GM19328 (cell line): ENCODE data around the gene BTNL3.
"Not testable (repeated sequence)": the region's sequence is repeated elsewhere in the genome, so short reads cannot be mapped to it uniquely, and the experiment has no call there.

Experiments
- ATAC-seq: cut with Tn5 transposase; IDR thresholded peaks from one replicate; pipeline ENCODE4 v1.9.1; 2021; ENCODE audit warnings: mild to moderate bottlenecking, moderate library complexity; ENCODE audit not compliant: unreplicated experiment

The BTNL3 gene, protein sequence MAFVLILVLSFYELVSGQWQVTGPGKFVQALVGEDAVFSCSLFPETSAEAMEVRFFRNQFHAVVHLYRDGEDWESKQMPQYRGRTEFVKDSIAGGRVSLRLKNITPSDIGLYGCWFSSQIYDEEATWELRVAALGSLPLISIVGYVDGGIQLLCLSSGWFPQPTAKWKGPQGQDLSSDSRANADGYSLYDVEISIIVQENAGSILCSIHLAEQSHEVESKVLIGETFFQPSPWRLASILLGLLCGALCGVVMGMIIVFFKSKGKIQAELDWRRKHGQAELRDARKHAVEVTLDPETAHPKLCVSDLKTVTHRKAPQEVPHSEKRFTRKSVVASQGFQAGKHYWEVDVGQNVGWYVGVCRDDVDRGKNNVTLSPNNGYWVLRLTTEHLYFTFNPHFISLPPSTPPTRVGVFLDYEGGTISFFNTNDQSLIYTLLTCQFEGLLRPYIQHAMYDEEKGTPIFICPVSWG

DNA sequence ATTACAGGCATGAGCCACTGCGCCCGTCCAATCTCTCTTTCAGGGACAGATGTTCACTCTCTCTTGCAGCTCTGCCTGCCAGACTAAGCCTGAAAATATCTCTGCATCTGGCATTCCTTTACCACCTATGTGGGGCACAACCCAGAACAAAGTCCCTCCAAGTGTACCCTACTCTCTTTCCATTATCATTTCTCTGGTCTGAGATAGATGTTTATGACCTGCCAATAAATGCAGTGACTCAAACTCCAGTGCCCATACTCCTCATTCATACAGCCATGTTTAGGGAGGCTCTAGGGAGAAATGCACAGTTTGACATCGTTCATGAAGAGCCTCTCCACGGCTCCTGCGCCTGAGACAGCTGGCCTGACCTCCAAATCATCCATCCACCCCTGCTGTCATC lies at the start of gene BTNL3:
Gene BTNL3 (plus strand): TSS at position 255 of the 400 bp plus-strand sequence. CDS start 183 bp downstream, outside the sequence.
- ATAC-seq = no peak

DNA sequence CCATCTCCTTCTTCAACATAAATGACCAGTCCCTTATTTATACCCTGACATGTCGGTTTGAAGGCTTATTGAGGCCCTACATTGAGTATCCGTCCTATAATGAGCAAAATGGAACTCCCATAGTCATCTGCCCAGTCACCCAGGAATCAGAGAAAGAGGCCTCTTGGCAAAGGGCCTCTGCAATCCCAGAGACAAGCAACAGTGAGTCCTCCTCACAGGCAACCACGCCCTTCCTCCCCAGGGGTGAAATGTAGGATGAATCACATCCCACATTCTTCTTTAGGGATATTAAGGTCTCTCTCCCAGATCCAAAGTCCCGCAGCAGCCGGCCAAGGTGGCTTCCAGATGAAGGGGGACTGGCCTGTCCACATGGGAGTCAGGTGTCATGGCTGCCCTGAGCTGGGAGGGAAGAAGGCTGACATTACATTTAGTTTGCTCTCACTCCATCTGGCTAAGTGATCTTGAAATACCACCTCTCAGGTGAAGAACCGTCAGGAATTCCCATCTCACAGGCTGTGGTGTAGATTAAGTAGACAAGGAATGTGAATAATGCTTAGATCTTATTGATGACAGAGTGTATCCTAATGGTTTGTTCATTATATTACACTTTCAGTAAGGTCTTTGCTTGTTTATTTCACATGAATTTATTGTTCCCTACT lies 38.2 kb upstream of the BTNL3 start:
- ATAC-seq = no peak

DNA sequence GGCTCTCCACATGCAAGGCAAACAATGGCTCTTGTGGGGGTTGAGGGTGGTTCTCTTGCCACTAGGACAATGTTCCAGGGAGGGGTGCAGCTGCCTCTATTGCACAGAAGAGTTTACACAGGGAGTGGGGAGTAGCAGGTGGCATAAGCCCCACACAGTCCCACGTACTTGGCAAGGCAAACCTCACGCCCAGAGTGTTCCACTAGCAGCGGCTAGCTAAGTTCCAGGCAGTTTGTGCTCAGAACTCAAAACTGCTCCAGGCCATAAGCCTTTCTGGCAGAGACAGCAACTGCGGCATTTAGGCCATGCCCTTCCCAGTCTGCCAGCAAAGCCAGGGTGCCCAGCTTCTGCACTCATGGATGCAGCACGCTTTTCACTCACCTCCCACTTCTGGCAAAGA lies 29.0 kb upstream of the BTNL3 start:
- no peak for ATAC-seq

DNA sequence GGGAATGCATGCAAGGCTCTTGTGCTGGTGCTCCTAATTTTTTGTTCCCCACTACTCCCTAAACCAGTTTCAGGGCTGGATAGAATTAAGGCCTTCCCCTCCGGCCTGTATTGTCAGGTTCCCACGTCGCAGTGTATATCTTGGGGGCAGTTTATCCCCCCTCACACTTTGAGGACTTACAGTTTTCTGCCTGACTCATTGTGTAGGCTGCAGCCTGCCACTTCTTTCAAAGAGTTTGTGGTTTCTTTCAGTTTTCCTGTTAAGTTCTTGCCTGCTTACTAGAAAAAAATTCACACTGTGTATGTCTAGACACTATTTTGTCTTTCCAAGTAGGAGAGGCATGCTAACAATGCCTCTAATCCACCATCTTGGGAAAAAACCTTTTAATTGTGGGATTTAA lies 28.4 kb upstream of the BTNL3 start:
- no peak for ATAC-seq

DNA sequence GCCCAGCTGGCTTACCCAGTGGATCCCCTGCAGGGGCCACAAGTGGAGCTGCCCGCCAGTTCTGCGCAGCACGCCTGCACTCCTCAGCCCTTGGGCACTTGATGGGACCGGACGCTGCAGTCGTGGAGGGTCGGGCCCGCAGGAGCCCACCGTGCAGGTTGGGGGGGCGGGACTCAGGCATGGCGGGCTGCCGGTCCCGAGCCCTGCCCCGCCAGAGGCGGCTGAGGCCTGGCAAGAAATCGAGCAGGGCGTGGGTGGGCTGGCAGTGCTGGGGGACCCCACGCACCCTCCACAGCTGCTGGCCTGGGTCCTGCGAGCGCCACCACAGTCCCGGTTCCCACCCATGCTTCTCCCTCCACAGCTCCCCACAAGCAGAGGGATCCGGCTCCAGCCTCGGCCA lies 19.2 kb upstream of the BTNL3 start:
- ATAC-seq = no peak

DNA sequence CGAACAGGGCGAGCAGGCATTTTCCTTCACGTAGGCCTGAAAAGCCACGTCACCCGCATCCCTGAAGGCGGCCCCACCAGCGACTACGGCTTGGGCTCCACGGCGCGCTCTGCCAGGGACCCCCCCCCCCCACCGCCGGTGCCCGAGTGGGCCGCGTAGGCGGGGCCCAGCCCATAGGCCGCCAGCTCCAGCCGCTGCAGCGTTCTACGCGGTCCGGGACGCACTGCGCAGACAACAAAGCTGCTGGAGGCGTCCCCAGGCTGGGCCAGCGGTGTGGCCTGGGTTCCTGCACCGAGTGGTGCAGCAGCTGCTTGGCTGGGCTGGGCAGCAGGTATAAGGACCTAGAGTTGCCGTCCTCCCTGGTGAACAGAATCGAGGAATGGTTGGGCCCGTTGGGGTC lies 18.3 kb upstream of the BTNL3 start:
- no peak for ATAC-seq

DNA sequence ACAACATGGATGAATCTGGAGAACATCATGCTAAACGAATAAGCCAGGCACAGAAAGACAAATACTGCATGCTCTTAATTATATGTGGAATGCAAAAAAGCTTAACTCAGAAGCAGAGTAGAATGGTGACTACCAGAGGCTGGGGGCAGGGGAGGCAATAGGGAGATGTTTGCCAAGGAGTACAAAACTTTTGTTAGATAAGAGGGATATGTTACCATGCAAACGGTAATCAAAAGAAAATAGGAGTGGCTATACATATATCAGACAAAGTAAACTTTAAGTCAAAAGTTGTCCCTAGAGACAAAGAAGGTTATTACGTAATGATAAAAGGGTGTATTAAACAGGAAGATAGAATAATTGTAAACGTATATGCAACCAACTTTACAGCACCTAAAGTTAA lies 17.8 kb upstream of the BTNL3 start:
- ATAC-seq = no peak

DNA sequence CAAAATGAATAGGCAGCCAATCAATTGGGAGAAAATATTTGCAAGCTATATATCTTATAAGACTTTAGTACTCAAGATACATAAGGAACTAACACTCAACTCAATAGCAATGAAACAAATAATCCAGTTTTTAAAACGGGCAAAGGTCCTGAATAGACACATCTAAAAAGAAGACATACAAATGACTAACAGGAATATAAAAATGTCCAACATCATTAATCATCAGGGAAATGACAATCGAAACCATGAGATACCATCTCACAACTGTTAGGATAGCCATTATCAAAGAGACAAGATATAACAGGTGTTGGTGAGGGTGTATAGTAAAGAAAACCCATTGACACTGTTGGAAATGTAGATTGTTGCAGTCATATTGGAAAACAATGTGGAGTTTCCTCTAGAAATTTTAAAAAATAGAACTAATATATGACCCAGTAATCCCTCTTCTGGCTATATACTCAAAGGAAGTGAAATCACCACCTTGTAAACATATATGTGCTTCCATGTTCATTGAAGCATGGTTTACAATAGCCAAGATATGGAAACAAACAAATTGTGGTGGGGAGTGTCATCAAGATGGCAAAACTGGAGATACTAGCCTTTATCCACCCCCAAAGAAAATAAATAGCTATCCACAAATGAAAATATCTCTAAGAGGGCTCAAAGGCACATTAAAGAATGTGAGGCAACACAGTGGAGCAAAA lies 13.9 kb upstream of the BTNL3 start:
- no peak for ATAC-seq

DNA sequence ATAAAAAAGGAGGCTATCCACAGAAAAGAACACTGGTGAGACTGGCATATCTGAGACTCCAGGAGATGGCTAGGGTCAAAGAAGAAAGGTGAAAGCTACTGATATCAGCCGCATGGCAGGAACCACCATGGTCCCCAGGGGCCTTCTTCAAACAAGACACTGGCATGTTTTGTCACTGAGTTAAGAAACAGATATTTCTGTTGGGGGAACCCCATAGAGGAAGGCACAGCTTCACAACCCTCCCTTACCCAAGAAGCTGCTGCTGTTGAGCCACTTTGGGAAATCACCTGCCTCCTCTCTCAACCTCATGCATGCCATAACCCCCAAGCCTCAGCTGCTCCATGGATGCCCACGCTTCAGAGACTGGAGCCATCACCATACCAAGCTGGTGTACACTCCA lies 13.3 kb upstream of the BTNL3 start:
- ATAC-seq = no peak

DNA sequence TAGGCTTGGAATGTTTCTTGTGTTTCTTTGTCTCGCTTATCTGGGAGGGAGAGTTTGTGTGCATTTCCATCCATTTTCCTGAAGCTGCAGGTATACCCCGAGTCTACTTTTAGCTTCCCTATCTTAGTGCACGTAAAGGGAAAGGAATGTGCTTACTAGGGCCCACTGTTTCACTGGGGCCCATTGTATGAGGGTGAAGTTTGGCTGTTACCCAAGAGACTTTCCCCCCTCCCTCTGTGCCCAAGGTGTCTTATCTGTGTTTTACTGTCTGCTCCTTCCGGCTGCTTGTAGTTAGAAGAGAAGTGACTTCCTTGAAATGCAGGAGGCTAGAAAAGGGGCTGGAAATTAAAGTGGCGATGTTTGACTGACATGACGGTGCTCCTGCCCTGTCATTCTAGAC lies 12.1 kb upstream of the BTNL3 start:
- no peak for ATAC-seq

DNA sequence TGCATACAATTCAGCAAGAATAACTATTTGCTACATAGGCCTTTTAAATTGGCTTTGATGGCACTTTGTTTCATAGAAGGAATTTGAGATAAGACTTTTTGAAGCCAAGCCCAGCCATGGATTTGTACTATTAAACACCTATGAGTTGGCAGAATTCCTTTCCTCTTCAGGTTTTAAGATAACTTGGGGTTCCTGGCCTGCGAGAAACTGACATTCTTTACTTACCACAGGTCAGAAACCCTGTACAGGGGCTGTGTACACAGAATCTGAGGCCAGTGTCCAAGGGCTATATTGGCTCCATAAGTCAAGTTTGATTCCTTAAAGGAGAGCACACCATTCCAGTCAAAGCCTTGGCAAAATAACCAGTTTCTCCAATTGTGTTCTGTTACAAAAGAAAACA lies 10.8 kb upstream of the BTNL3 start:
- no peak for ATAC-seq

DNA sequence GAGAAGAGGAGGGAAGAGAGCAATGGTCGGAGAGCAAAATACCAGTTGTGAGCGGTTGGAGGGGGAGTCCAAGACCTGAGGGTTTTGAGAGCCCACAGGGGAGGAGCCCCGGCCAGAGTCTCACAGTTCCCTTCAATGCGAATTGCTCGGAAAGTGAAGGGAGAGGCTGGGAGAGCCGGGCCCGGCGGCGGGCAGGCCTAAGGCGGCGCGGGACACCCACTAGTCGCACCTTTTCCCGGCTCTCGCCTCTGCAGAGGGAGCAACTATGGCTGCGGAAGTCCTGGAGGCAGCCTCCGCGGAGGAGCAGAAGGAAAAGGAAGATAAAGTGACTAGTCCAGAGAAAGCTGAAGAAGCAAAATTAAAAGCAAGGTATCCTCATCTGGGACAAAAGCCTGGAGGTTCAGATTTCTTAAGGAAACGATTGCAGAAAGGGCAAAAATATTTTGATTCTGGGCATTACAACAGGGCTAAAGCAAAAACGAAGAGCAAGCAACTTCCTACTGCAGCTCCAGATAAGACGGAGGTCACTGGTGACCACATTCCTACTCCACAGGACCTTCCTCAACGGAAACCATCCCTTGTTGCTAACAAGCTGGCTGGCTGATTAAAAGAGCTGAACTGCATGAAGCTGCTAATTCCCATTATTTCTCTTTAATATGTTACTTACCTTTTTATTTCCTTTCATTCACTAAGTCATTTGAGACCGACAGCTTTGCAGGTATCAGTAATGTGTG lies 6.5 kb upstream of the BTNL3 start:
- no peak for ATAC-seq

DNA sequence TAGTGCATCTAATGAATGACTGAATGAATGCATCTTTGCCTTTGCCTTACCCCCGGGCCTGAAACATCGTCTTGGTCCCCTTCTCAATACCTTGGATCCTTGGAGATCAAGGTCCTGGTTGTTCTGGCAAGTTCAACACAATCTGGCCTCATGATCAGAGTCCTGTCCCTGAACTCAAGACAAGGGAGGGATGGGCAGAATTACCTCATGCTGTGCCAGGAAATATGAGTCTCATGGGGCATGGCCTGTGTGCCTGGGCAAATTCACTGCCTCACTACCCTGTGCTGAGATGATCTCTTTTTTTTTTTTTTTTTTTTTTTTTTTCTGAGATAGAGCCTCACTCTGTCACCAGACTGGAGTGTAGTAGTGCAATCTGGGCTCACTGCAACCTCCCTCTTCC lies 630 bp upstream of the BTNL3 start:
- ATAC-seq = no peak

DNA sequence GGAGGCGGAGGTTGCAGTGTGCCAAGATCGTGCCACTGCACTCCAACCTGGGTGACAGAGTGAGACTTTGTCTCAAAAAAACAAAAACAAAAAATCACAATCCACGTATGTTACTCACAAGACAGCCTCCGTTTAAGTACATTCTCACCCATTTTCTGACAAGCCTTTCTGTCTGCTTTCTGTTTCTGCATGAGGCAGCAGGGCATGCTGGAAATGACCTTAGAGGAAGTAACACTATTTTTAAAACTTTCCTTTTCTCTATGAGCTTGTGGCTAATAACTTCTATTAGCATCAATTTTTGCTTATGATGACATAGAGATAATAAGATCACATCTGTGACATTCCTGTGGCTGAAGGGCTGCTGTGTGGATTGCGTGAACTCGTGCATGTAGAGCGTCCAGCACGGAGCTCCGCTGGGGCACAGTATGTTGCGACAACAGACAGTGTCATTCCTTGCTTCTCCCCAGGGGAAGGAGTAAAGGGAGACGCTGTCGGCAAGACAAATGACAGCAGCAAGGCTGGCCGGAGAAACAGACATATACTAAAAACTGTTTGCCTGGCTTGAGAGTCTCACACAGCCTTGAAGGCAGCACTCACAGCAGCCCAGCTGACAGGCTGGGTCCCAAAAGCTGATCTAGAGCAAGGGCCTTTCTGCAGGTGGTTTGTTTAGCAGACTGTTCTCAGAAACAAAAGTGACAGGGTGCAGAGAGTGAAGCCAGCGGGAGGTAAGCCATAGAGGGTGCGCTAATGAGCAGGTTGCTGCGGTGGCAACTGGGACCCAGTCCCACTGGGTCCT lies 1.6 kb downstream of the BTNL3 start:
- no peak for ATAC-seq

DNA sequence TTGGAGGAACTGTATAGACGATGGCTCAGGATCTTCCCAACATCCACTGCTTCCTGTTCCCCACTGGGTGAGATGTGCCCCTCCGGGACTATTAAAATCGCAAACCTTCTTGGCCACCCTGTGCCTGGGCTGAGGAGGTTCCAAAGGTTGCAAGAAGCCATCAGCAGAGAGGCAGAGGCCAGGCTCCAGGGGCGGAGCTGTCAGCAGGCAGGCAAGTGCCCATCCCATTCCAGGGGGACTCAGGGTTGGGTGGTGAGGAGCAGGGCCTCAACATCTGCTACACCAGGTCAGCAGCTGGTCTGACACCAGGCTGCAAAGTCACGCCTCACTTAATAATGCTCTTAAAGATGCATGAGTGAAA lies 2.2 kb downstream of the BTNL3 start:
- no peak for ATAC-seq

DNA sequence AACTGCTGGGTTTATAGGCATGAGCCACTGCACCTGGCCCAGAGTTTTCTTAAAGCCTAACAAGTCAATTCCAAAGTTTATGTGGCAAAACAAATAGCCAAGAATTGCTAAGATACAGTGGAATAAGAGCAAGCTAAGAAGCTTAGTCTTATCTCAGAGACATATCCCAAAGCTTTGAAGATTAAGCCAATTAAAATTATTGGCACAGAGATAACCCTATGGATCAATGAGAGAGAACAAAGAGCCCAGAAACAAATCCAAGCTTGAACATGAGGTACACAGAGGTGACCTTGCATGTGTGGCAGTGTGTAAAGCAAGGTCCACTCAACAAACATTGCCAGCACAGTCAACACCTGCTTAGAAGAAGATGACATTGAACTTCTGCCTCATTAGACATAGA lies 13.3 kb downstream of the BTNL3 start:
- ATAC-seq = no peak

DNA sequence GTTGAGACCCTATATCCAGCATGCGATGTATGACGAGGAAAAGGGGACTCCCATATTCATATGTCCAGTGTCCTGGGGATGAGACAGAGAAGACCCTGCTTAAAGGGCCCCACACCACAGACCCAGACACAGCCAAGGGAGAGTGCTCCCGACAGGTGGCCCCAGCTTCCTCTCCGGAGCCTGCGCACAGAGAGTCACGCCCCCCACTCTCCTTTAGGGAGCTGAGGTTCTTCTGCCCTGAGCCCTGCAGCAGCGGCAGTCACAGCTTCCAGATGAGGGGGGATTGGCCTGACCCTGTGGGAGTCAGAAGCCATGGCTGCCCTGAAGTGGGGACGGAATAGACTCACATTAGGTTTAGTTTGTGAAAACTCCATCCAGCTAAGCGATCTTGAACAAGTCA lies 17.1 kb downstream of the BTNL3 start:
- ATAC-seq = no peak

DNA sequence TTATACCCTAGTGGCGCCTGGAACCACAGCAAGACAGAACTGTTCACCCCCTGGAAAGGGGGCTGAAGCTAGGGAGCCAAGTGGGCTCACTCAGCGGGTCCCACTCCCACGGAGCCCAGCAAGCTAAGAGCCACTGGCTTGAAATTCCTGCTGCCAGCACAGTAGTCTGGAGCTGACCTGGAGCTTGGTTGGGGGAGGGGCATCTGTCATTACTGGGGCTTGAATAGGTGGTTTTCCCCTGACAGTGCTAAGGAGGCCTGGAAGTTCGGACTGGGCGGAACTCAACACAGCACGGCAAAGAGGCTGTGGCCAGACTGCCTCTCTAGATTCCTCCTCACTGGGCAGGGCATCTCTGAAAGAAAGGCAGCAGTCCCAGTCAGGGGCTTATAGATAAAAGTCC lies 19.5 kb downstream of the BTNL3 start:
- ATAC-seq = no peak

DNA sequence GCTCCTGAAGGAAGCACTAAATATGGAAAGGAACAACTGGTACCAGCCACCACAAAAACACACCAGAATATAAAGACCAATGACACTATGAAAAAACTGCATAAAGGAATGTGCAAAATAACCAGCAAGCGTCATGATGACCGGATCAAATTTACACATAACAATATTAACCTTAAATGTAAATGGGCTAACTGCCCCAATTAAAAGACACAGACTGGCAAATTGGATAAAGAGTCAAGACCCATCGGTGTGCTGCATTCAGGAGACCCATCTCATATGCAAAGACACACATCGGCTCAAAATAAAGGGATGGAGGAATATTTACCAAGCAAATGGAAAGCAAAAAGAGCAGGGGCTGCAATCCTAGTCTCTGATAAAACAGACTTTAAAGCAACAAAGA lies 21.4 kb downstream of the BTNL3 start:
- ATAC-seq = not testable (repeated sequence)

DNA sequence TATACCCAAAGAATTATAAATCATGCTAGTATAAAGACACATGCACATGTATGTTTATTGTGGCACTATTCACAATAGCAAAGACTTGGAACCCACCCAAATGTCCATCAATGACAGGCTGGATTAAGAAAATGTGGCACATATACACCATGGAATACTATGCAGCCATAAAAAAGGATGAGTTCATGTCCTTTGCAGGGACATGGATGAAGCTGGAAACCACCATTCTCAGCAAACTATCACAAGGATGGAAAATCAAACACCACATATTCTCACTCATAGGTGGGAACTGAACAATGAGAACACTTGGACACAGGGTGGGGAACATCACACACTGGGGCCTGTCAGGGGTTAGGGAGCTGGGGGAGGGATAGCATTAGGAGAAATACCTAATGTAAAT lies 26.0 kb downstream of the BTNL3 start:
- not testable (repeated sequence) for ATAC-seq
